ENCODE results near the gene MED1. TPM values are rescaled to one million over a fixed set of nuclear protein-coding genes. Genes with fewer than 3 reads are reported as not detected.

The MED1 gene
- total and polyA plus RNA-seq, 7 donors = 4.2 to 22.5 (median 18.3) TPM

- H3K4me1 ChIP-seq = peaks cover 0 to 39% (median 33%) of the 10 kb centered on the region in 4 donors
- 1 to 2% methylated on average over 28 of the region's 28 CpGs for WGBS, 2 donors
- peak; percentile 66 for DNase-seq
- no peak for TF ChIP-seq POLR2AphosphoS5 (IDR thresholded peaks at IDR 0.05)
- TF ChIP-seq CTCF (IDR thresholded peaks at IDR 0.05) = no peak
- no peak for TF ChIP-seq POLR2A (IDR thresholded peaks at IDR 0.05)
- TF ChIP-seq EP300 (IDR thresholded peaks at IDR 0.05) = no peak
- H3K27ac ChIP-seq = peak overlapping the region; percentile 92 to 99 (median 96)
- H3K9me3 ChIP-seq = no peaks in the 10 kb centered on the region
- H3K4me3 ChIP-seq = peak overlapping the region; percentile 67 to 92 (median 80)
- no peaks in the 10 kb centered on the region for H3K27me3 ChIP-seq
- intact Hi-C loops (cut with DNase I) = no loop called here
- H3K36me3 ChIP-seq = peaks cover 0 to 8% (median 0%) of the 10 kb centered on the region in 4 donors
These were observed 11.7 kb upstream of the MED1 start for GRCh38 chr17:39462631-39463375.

DNA sequence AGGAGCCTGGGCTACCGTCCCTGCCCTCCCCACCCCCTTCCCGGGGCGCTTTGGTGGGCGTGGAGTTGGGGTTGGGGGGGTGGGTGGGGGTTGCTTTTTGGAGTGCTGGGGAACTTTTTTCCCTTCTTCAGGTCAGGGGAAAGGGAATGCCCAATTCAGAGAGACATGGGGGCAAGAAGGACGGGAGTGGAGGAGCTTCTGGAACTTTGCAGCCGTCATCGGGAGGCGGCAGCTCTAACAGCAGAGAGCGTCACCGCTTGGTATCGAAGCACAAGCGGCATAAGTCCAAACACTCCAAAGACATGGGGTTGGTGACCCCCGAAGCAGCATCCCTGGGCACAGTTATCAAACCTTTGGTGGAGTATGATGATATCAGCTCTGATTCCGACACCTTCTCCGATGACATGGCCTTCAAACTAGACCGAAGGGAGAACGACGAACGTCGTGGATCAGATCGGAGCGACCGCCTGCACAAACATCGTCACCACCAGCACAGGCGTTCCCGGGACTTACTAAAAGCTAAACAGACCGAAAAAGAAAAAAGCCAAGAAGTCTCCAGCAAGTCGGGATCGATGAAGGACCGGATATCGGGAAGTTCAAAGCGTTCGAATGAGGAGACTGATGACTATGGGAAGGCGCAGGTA lies 11.0 kb upstream of the MED1 start:
- peaks cover 0 to 39% (median 33%) of the 10 kb centered on the region in 4 donors for H3K4me1 ChIP-seq
- peak overlapping the region; percentile 92 to 99 (median 96) for H3K27ac ChIP-seq
- peak overlapping the region; percentile 67 to 92 (median 80) for H3K4me3 ChIP-seq
- no peak for DNase-seq
- TF ChIP-seq POLR2AphosphoS5 (IDR thresholded peaks at IDR 0.05) (no peak), EP300 (IDR thresholded peaks at IDR 0.05) (no peak)
- WGBS, 2 donors = 0% methylated on average over 34 of the region's 34 CpGs
- intact Hi-C loops (cut with DNase I) = loop anchor here (1.0 to 2.0 kb wide), 2 partner anchors 11 to 61 kb away; partner anchors contain the start of genes FBXL20 and MED1
- H3K9me3 ChIP-seq = no peaks in the 10 kb centered on the region
- H3K27me3 ChIP-seq = no peaks in the 10 kb centered on the region
- peaks cover 0 to under 1% (median 0%) of the 10 kb centered on the region in 4 donors for H3K36me3 ChIP-seq

DNA sequence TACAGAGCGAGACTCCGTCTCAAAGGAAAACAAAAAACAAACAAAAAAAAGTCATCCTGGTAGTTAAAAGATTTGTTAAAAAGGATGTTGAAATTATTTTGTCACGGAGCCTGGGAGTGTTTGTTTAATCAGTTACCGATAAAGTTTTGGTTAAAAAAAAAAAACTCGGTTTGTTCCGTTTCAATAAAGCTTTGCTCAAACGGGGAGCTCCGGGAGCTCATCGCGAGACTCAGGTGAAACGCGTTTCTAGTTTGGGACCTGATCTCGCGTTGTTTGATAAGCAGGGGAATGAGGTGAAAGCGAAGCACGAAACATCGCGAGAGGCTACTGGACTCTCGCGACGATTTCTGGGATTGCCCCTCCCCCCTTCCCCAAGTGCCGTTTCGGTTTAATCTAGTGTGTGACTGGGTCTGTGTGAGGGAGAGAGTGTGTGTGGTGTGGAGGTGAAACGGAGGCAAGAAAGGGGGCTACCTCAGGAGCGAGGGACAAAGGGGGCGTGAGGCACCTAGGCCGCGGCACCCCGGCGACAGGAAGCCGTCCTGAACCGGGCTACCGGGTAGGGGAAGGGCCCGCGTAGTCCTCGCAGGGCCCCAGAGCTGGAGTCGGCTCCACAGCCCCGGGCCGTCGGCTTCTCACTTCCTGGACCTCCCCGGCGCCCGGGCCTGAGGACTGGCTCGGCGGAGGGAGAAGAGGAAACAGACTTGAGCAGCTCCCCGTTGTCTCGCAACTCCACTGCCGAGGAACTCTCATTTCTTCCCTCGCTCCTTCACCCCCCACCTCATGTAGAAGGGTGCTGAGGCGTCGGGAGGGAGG lies 10.3 kb upstream of the MED1 start, which contains the start of gene CDK12:
Gene CDK12 (plus strand): TSS at position 374 of the 813 bp plus-strand sequence. CDS start 586 bp downstream, outside the sequence.
- H3K4me1 ChIP-seq = peaks cover 0 to 39% (median 30%) of the 10 kb centered on the region in 4 donors
- H3K27me3 ChIP-seq = no peaks in the 10 kb centered on the region
- H3K4me3 ChIP-seq = peak within 1 kb of the TSS; percentile 67 to 92 (median 80)
- 1 to 2% methylated on average over 51 of the region's 51 CpGs for whole genome bisulfite sequencing, 2 donors
- DNase-seq = peak; percentile 99
- peak within 1 kb of the TSS; percentile 92 to 99 (median 96) for H3K27ac ChIP-seq
- no peaks in the 10 kb centered on the region for H3K36me3 ChIP-seq
- intact Hi-C loops (cut with DNase I) = loop anchor here (1.0 to 2.0 kb wide), 2 partner anchors 10 to 61 kb away; partner anchors contain the start of genes FBXL20 and MED1
- no peaks in the 10 kb centered on the region for H3K9me3 ChIP-seq
- TF ChIP-seq POLR2A (IDR thresholded peaks at IDR 0.05) (peak; percentile 87 to 90), CTCF (IDR thresholded peaks at IDR 0.05) (no peak), EP300 (IDR thresholded peaks at IDR 0.05) (peak in 1 of 4 donors; percentile 24), POLR2AphosphoS5 (IDR thresholded peaks at IDR 0.05) (peak; percentile 91 to 97 (median 94))

- Histone ChIP-seq H3K27ac (no peak overlapping the region), H3K9me3 (no peaks in the 10 kb centered on the region), H3K27me3 (no peaks in the 10 kb centered on the region), H3K4me1 (peaks cover 0 to 11% (median 9%) of the 10 kb centered on the region in 4 donors), H3K4me3 (no peak overlapping the region), H3K36me3 (no peaks in the 10 kb centered on the region)
- peak; percentile 52 for DNase-seq
- intact Hi-C loops (cut with DNase I) = no loop called here
- WGBS, 2 donors = 90 to 94% methylated on average over 4 of the region's 4 CpGs
- no peak for TF ChIP-seq CTCF (IDR thresholded peaks at IDR 0.05)
- no peak for TF ChIP-seq EP300 (IDR thresholded peaks at IDR 0.05)
- no peak for TF ChIP-seq POLR2A (IDR thresholded peaks at IDR 0.05)
- no peak for TF ChIP-seq POLR2AphosphoS5 (IDR thresholded peaks at IDR 0.05)
These were observed 4.9 kb upstream of the MED1 start for GRCh38 chr17:39455919-39456318.
